Germinal center (tissue), 1 donor: Measurements from ENCODE around the gene NPY4R2.
"Not testable (repeated sequence)": the region's sequence is repeated elsewhere in the genome, so short reads cannot be mapped to it uniquely, and the experiment has no call there.

ENCODE experiments used
- DNase-seq: peaks from one replicate; pipeline ENCODE4 v3.0.0; 2012; ENCODE audit warnings: mixed read lengths, low spot score

The NPY4R2 gene, protein sequence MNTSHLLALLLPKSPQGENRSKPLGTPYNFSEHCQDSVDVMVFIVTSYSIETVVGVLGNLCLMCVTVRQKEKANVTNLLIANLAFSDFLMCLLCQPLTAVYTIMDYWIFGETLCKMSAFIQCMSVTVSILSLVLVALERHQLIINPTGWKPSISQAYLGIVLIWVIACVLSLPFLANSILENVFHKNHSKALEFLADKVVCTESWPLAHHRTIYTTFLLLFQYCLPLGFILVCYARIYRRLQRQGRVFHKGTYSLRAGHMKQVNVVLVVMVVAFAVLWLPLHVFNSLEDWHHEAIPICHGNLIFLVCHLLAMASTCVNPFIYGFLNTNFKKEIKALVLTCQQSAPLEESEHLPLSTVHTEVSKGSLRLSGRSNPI

DNA sequence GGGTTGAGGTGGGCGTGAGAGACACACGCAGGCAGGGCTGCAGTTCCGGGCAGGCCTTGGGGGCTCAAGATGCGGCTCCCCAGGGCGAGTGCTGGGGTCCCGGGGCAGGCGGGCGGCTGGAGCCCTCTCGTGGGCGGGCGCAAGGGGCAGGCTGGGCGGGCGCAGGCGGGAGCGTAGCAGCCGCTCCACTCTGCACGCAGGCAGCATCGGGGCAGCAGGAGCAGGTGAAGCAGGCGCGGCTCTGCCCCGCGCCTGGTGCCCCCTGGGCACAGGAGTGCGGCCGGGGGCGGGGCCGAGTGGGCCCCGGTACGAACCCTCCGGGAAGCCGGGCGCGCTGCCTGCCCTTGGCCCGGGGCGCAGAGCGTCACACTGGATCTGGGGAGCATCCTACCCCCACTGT, at the start of gene NPY4R2:
Gene NPY4R2, plus strand, starts transcription at position 188 of the 400 bp plus-strand sequence. CDS start 3,326 bp downstream, outside the sequence.
- not testable (repeated sequence) for DNase-seq

DNA sequence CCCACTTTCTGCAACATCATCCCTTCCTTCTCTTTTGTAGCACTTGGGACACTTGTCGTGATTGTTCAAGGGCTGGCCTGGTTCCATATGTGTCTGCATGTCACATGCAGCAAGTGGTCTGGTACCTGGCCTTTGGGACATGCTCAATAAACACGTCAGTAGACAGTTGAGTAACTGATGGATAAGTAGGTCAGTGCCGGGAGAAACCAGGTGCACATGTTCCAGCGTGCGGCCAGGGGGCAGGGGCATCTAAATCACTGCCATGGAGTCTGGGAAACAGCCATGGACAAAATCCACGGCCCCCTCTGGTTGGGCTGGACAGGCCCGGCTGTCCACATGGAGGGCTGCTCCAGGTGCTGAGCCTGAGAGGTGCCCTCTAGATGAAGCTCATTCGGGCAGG, 47.6 kb upstream of the NPY4R2 start:
- not testable (repeated sequence) for DNase-seq

DNA sequence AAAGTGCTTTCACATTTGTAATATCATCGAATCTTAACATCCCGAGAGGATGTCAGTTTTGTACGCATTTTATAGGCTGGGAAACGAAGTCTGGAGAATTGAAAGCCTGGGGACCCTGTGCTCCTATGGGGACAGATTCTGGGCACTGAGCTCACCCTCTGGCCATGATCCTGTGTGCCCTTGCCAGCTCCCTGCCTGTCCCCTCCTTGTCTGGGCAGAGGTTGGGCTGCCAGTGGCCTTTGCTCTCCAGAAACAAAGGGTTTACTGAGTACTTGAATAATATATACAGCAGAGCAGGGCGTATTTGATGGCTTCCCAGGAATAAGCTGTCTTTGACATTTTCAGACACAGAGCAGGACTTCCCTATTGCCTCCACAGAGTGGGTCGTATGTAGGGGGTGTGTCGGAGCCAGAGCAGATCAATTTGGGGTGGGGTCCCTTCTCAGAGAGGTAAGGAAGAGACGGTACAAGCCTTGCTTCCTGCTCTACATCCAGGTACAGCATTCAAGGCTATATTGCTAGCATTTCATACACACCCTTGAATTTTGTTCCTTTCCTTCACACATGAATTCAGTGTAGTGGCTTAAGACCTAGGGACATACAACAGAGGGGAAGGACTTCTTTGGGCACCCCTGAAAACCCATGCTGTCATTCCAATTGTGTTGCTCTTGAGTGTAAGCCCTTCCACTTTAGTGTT, 46.8 kb upstream of the NPY4R2 start:
- DNase-seq = not testable (repeated sequence)

DNA sequence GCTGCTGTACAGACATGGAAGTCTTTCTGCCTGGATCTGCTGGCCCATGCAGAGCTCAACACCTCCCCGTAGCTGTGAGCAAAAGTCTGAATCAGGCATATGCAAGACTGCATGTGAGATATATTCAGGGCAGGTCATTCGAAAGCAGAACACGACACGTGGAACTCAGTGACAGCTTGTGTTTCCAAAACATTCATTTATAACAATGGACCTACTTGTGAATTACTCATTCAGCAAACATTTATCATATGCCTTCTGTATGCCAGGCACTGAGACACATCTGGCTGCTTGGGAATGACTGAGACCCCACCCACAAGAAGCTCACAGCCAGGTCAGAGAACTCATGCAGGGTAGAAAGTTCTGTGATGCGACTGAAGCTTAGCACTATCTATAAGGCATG, 46.2 kb upstream of the NPY4R2 start:
- DNase-seq = not testable (repeated sequence)

DNA sequence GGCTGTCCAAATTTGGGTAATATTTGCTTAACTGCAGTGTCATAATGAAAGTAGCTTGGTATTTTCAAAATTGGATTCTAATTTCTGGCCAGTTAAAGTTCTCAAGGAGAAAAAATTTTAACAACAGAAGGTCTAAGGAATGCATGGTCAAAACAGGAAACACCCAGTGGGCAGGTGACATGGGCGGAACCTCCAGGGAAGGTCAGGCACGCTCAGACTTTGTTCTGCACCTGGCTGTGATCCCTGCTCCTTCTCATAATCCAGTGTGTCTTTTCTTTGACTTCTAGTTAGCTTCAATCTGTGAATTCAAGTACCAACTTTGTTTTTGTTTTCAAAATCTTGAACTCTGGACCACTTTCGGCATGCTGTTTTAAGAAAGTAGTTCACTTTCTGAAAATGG, 34.2 kb upstream of the NPY4R2 start:
- DNase-seq = not testable (repeated sequence)

DNA sequence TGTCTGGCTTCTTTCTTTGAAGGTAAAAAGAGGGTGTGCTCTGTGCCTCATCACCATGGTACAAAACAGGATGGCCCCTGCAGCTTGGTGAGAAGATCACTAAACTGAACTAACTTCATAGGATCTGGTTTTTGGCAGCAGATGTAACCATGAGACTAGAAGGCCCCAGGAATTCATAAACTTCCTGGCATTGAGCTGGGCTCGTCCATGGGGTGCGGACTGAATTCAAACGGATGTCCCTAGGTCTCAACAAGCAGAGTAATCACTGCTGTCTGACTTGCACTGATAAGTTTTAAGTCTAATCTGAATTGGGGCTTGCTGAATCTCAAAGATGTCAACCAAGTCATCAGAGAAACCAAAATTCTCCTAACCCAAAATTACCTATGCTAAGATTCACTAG, 33.5 kb upstream of the NPY4R2 start:
- DNase-seq = not testable (repeated sequence)

DNA sequence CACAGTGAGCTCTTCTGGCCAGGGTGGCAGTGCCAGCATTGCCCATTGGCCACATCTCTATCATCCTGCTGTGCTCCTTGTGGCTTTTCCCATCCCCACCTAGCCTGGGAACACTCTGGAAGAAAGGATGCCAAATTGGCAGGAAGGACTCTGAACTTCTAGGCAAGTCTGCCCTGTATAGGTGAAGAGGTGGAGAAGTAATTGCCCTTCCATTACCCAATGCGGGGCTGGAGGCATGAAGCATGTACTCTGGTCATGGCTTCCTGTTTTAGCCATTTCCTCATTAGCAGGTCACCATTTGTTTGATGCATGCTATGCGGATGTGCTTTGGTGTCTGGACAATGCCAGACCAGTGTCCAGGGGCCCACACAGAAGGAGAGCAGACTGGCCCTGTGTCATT, 32.1 kb upstream of the NPY4R2 start:
- not testable (repeated sequence) for DNase-seq

DNA sequence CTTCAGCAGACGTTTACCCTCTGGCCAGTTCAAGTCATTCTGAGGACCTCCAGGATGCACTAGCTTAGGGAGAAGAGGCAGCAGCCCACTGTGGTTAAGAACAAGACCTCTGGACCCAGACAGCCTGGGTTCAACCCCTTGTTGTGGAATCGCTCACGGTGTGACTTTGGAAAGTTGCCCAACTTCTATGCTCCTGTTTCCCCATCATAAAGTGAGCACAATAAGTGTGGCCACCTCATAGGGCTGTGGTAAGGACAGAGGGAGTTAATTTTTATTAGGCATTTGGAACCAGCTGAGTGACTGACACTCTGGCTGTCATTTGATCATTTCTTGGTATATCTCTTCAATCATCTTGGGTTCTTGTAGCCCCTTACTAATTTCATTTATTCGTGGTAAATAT, 31.6 kb upstream of the NPY4R2 start:
- DNase-seq = not testable (repeated sequence)

DNA sequence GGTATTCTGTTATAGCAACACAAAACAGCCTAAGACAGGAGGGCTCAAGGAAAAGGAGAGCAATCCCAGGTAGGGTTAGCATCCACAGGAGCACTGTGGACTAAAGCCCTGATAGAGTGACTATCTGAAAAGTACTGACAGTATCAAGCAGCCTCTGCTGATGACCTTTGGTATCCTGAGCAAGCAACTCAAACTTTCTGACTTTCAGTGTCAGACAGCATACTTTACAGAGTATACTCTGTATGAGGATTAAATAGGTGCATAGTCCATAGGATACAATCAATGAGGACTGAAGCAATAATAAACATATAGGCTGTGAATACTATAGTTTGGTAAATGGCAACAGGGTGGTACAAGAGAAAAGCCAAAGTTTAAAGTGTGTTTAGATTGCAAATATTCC, 27.7 kb upstream of the NPY4R2 start:
- not testable (repeated sequence) for DNase-seq

DNA sequence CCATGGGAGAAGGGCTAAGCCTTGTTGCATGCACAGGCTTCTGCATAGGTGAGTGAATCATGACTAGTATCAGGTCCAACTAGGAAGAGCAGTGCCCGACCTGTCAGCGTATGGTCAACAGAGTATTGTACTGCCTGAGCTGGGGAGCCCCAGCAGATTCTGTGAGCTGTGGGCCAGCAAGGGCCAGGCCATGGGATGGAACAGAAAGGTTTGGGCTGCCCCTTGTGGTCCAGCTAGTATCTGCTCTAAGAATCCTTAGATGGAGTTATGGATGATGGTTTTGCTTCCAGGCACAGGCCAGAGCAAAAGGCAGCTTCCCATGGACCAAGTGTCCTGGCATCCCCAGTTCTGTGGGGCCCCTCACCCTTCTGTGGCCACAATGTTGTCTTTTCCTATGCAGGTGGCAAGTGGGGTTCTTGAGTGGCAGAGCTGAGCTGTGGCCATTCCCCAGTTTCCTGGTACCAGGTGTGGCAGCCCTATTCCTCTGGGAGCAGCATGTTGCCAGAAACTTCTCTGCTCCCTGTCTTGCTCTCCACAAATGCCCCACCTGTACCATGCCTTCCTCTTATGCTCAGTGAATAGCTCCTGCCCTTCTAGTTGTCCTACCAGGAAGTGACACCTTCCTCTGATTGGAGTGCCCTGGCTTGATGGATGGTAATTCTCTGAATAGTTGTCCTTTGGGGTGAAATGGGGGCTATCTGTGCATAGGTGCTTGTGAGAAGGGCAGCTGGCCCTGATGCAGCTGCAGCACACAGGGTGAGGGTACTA, 25.8 kb upstream of the NPY4R2 start:
- not testable (repeated sequence) for DNase-seq

DNA sequence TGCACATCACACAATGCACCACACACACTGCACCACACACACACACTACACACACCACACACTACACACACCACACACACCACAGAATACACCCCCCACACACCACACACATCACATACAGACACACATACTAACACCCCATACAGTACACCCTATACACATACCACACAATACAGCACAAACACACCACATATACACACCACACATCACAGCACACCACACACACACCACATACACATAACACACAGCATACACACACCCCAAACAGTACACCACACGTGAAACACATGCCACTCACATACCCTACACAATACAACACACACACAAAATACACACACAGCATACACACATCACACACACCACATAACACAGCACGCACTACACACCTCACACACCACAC, 23.9 kb upstream of the NPY4R2 start:
- not testable (repeated sequence) for DNase-seq

DNA sequence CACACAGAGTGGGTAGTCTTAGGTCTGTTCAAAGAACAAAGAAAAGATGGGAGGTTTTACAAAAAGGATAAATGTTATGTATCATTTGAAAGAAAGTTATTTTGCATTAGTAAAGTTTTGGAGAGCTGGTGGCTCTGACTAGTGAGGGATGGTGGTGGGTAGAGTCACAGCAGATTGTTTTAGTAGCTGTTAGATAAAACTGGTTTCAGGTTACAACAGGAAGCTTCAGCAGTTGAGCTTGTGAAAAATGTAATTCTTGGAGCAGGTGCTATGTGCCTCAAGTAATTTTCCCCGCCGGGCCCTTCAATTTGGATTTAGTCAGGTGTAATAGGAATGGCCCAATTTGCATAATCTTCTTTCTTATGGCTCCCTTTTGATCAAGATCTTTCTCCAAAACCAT, 20.6 kb upstream of the NPY4R2 start:
- DNase-seq = not testable (repeated sequence)

DNA sequence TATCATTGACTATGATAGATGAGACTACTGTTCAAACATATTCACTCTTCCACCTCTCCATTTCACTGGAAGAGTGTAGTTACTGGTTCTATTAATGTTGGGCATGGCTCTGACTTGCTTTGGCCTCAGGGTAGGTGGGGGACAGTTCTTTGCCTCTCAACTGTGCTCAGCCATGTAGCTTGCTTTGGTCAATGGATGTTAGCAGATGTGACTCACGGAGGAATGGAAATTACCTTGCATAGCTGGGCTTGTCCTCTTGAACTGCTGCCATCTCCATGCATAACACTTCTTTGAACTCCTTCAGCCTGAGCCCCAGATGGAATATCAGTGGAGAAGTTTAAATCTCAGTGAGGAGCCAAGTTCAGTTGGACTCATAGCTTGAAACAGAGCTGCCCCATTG, 9.1 kb upstream of the NPY4R2 start:
- not testable (repeated sequence) for DNase-seq

DNA sequence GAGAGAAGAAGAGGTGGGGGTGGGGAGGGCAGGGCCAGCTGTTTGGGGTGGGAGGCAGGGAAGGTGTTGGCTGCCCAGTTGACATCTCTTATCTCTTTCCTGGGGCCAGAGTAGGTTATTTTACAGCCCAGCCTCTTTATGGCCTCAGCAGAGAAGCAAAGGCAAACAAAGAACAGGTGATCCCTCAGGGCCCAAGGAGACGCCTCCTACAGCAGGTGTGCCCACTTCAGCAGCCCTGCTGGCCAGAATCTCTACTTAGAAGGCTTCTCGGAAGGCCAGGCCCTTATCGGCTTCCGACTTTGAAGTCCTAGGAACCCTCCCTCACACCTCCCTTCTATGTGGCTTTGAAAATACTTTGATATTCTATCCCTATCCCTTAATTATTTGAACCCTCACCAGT, 8.0 kb upstream of the NPY4R2 start:
- DNase-seq = not testable (repeated sequence)

DNA sequence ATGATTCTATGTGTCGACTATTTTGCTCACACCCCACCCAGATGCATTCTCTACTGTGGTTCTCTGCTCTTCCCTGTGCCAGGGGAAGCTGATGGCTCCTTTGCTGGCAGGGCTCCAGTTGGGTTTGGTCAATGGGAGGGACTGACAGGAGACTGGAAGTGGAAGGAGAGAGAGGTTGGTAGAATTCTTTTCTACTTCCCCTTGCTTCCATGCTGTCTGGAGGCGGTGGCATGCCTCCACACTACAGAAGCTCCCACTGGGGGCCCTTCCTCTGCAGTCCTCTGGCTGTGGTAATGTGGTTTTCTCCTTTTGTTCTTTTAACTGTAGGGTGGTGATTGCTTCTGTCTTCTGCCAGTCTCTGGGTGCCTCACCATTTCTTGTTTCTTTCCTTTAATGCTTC, 4.4 kb upstream of the NPY4R2 start:
- DNase-seq = not testable (repeated sequence)

DNA sequence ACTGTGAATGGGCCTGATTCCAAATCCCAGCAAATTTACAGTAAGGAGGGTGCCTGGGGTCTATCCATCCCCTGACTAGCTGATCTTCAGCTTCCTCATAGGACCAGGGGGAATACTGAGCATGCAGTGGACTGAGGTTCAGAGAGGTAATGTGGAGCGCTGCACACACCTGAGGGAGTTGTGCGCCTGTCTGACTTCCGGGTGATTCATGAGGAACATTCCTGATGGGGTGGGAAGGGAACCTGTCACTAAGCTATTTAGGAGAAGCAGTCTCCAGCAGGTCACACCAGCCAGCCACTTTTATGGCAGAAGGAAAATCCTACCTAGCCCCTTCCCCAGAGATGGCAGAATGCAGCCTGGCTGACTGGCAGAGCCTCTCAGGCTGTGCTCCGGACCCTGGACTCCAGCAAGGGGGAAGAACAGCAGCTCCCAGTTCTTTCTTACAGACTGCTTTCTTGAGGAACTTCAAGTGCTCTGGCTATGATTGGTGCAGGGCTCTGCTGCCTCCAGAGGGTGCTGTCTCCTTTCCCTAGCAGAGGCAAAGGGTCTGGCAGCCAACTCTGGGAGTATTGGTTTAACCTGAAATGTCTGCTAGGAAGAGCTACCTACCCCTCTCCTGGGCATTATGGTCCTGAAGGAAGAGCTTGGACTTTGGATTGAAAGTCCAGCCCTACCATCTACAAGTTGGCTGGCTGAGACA, 2.5 kb upstream of the NPY4R2 start:
- DNase-seq = not testable (repeated sequence)

DNA sequence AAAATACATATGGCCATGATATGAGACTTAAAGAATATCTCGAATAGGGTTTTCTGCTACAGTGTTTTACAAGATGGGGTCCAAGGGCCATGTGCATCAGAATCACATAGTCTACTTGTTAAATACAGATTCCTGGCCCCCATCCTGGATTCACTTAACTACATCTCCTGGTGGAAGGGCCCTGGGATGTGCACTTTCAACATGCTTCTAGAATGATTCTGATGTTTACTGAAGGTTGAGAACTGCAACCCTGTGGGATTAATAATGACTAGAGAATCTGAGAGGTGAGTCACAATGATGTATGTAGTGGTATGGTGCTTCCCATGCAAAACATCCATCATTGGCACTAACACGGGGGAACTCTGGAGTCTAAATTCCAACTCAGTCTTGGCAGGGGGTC, 2.1 kb downstream of the NPY4R2 start:
- DNase-seq = not testable (repeated sequence)

DNA sequence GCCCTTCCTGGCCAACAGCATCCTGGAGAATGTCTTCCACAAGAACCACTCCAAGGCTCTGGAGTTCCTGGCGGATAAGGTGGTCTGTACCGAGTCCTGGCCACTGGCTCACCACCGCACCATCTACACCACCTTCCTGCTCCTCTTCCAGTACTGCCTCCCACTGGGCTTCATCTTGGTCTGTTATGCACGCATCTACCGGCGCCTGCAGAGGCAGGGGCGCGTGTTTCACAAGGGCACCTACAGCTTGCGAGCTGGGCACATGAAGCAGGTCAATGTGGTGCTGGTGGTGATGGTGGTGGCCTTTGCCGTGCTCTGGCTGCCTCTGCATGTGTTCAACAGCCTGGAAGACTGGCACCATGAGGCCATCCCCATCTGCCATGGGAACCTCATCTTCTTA, 4.0 kb downstream of the NPY4R2 start:
- not testable (repeated sequence) for DNase-seq

DNA sequence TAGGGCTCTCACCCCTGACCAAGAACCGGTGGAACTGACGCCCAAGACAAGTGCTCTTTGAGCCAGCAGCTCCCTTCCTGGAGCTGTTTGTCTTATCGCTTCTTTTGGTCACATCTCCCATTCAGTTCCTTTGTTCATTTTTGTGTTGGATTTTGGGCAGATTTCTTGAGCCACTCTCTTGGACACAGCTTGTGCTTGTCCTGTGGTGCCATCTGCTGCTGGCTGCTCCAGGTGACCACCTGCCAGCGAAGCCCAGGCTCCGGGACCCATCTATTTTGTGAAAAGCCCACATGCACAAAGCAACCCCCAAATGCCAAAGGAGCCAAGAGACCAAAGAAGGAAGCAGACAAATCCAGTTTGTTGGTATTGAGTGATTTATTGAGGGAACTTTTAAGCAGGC, 6.2 kb downstream of the NPY4R2 start:
- not testable (repeated sequence) for DNase-seq

DNA sequence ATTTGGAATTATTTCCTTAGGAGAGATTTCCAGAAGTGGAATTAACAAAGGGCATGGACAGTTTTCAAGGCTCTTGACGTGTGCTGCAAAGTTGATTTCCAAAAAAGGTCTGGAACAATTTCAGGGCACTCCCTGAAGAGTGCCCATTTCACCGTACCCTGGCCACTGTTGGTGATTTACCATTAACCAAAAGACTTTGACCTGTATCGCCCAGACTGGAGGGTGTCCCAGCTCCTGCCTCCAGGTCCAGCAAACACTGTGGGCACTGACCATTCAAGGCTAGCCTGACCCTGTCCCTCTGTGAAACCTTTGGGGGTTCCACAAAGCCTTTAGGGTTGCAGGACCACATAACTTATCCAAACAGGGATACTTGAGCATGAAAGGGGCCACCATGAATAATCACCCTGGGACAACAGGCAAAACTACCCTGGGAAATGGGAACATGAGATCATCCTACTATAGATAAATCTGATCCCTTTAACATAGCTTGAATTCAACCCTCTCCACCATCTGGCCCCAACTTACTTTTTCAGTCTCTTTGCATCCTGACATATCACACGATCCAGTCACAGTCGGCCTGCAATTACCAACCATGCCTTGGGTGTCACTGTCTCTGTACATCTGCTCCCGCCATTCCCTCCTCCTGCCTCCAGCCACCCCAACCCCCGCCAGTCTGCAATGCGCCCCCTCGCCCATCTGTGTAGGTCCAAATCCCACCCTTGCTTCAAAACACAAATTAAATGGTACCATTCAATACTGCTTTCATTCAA, 8.9 kb downstream of the NPY4R2 start:
- DNase-seq = not testable (repeated sequence)

DNA sequence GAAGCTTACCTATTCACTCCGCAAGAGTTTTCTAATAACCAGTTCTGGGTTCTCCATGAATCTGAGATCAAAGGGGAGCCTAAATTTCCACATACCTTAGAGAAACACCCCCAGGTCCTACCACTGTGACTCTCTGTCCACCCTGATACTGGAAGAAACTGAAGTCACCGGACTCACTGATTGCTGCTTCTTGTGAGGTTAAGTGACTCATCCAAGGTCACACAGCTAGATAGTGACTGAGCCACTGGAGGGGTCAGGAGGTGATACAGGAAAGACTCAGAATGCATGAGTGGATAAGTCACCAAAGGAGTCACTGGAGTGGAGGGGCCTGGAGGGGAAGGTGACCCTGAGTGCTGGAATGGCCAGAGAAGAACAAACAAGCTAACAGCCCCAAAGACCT, 9.8 kb downstream of the NPY4R2 start:
- DNase-seq = not testable (repeated sequence)
